Progenitor cell of endocrine pancreas (in vitro differentiated cells): ENCODE measurements around the gene CBX6. TPM values are rescaled to one million over a fixed set of nuclear protein-coding genes. Genes with fewer than 3 reads are reported as not detected.

ENCODE experiments used
- DNase-seq: peaks from one replicate; pipeline ENCODE4 v3.0.0; 2021; ENCODE audit warnings: low spot score; ENCODE audit not compliant: unreplicated experiment
- H3K27ac Mint-ChIP-seq: 2 replicates; pipeline ENCODE4 v1.8.0; 2021; ENCODE audit warnings: mild to moderate bottlenecking, moderate library complexity, mixed read lengths
- H3K27me3 Mint-ChIP-seq: 2 replicates; pipeline ENCODE4 v1.8.0; 2021; ENCODE audit warnings: mixed read lengths
- H3K36me3 Mint-ChIP-seq: 2 replicates; pipeline ENCODE4 v1.8.0; 2022; ENCODE audit warnings: mixed read lengths; ENCODE audit not compliant: insufficient read depth
- H3K4me1 Mint-ChIP-seq: 2 replicates; pipeline ENCODE4 v1.8.0; 2021; ENCODE audit warnings: low read depth, mixed read lengths
- H3K4me3 Mint-ChIP-seq: 2 replicates; pipeline ENCODE4 v1.8.0; 2021; ENCODE audit warnings: low read depth, mild to moderate bottlenecking, moderate library complexity, mixed read lengths
- H3K9me3 Mint-ChIP-seq: 2 replicates; pipeline ENCODE4 v1.8.0; 2021; ENCODE audit warnings: low read depth, mixed read lengths
- CTCF ChIP-seq: fragments of 200-600 bp; sonication (generic); IDR thresholded peaks from one replicate; pipeline ENCODE4 v1.5.0; 2021; ENCODE audit warnings: antibody characterized with exemption, mild to moderate bottlenecking; ENCODE audit not compliant: unreplicated experiment
- total RNA-seq: library from RNA; stranded (reverse); gene quantifications from 2 replicates; pipeline ENCODE4 v1.2.1, GENCODE V29; 2021

CBX6 gene
- total RNA-seq, 1 donor from 2014 or later: 38.8 TPM

GRCh38 chr22:38879961-38880360 is 7.9 kb upstream of the CBX6 start:
- DNase-seq: no peak
- Mint-ChIP-seq H3K4me1 (peaks cover 12% of the 10 kb centered on the region), H3K9me3 (no peaks in the 10 kb centered on the region), H3K36me3 (no peaks in the 10 kb centered on the region), H3K27ac (no peak overlapping the region), H3K27me3 (peaks cover 45% of the 10 kb centered on the region), H3K4me3 (no peak overlapping the region)
- no peak for TF ChIP-seq CTCF

- H3K36me3 Mint-ChIP-seq: no peaks in the 10 kb centered on the region
- peaks cover 12% of the 10 kb centered on the region for H3K4me1 Mint-ChIP-seq
- no peak overlapping the region for H3K27ac Mint-ChIP-seq
- TF ChIP-seq CTCF: no peak
- no peak for DNase-seq
- H3K4me3 Mint-ChIP-seq: no peak overlapping the region
- H3K27me3 Mint-ChIP-seq: peaks cover 42% of the 10 kb centered on the region
- H3K9me3 Mint-ChIP-seq: no peaks in the 10 kb centered on the region
Measured at GRCh38 chr22:38879108-38879729, 7.2 kb upstream of the CBX6 start.

- DNase-seq: no peak
- H3K27ac Mint-ChIP-seq: no peak overlapping the region
- no peaks in the 10 kb centered on the region for H3K36me3 Mint-ChIP-seq
- peaks cover 18% of the 10 kb centered on the region for H3K4me1 Mint-ChIP-seq
- H3K4me3 Mint-ChIP-seq: no peak overlapping the region
- peaks cover 39% of the 10 kb centered on the region for H3K27me3 Mint-ChIP-seq
- TF ChIP-seq CTCF: no peak
- no peaks in the 10 kb centered on the region for H3K9me3 Mint-ChIP-seq
Measured at GRCh38 chr22:38878001-38878400, 6.0 kb upstream of the CBX6 start.

- Mint-ChIP-seq H3K4me1 (peaks cover 21% of the 10 kb centered on the region), H3K36me3 (no peaks in the 10 kb centered on the region), H3K27ac (peak overlapping the region; percentile 19), H3K27me3 (peaks cover 30% of the 10 kb centered on the region), H3K4me3 (no peak overlapping the region), H3K9me3 (no peaks in the 10 kb centered on the region)
- no peak for TF ChIP-seq CTCF
- no peak for DNase-seq
Measured at GRCh38 chr22:38874529-38875222, 2.7 kb upstream of the CBX6 start.

- Mint-ChIP-seq H3K4me1 (peaks cover 21% of the 10 kb centered on the region), H3K36me3 (peaks cover under 1% of the 10 kb centered on the region), H3K4me3 (peak overlapping the region; percentile 96), H3K27ac (peak overlapping the region; percentile 99), H3K9me3 (no peaks in the 10 kb centered on the region), H3K27me3 (peaks cover 22% of the 10 kb centered on the region)
- DNase-seq: no peak
- TF ChIP-seq CTCF: no peak
Measured at GRCh38 chr22:38873469-38874411, 1.7 kb upstream of the CBX6 start.
